Activated naive CD4-positive, alpha-beta T cell (primary cell): ENCODE results near the gene OR4F6.

Source experiments
- DNase-seq, 4 experiments: peaks; one replicate each; lab custom pipeline; 2025; lab: John Stamatoyannopoulos, UW

The OR4F6 gene

GRCh38 chr15:101804941-101805340 is 1.6 kb downstream of the OR4F6 start:
- no peak for DNase-seq

DNA sequence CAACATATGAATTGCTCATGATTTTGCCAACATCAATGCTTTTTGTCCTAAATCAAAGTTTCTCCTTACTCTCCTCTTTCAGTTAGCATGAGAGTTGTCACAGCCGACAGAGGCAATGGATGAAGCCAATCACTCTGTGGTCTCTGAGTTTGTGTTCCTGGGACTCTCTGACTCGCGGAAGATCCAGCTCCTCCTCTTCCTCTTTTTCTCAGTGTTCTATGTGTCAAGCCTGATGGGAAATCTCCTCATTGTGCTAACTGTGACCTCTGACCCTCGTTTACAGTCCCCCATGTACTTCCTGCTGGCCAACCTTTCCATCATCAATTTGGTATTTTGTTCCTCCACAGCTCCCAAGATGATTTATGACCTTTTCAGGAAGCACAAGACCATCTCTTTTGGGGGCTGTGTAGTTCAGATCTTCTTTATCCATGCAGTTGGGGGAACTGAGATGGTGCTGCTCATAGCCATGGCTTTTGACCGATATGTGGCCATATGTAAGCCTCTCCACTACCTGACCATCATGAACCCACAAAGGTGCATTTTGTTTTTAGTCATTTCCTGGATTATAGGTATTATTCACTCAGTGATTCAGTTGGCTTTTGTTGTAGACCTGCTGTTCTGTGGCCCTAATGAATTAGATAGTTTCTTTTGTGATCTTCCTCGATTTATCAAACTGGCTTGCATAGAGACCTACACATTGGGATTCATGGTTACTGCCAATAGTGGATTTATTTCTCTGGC is 2.5 kb downstream of the OR4F6 start:
- DNase-seq: no peak

GRCh38 chr15:101807345-101807945 is 4.1 kb downstream of the OR4F6 start:
- no peak for DNase-seq

DNA sequence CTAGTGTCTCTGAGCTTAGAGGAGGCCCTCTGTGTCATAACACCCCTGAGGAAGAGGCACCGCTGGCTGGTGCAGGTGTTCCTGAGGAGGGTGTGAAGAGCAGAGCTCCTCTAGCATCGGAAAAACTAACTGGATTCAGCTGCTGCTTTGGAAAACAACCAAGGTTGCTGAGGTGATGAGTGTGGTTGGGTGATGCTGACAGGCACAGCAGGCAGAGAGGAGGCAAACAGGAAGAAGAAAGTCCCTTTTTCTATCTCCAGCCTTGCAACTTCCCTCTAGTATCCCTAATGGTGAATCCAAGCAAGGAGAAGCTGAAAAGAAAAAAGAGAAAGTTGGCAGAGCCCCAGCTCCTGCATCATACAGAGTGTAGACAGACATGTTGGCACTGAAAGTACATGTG is 4.9 kb downstream of the OR4F6 start:
- no peak for DNase-seq

GRCh38 chr15:101810456-101810855 is 7.1 kb downstream of the OR4F6 start:
- no peak for DNase-seq

- no peak for DNase-seq
Measured at GRCh38 chr15:101810876-101811275, 7.6 kb downstream of the OR4F6 start.

DNA sequence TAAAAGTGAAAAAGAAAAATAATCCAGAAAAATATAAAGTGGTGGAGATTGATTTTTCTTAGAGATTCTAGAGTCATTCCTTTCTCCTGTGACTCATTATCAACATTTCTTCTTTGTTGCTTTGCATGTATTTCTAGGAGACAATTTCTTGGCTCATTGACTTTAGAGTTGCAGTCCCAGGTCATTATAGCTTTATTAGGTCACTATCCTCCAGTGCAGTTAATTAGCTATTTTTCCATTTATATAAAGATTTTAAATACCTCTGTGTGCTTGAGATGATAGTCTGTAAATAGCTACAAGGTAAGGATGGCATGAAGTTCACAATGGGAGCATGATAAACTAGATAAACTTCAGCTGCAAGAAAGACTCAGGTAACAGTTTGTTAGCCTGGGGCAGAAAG is 8.6 kb downstream of the OR4F6 start, which contains the start of gene OR4F15:
OR4F15 (plus strand) TSS at position 301 of the 400 bp plus-strand sequence. CDS start 5,985 bp downstream, outside the sequence.
- no peak for DNase-seq

DNA sequence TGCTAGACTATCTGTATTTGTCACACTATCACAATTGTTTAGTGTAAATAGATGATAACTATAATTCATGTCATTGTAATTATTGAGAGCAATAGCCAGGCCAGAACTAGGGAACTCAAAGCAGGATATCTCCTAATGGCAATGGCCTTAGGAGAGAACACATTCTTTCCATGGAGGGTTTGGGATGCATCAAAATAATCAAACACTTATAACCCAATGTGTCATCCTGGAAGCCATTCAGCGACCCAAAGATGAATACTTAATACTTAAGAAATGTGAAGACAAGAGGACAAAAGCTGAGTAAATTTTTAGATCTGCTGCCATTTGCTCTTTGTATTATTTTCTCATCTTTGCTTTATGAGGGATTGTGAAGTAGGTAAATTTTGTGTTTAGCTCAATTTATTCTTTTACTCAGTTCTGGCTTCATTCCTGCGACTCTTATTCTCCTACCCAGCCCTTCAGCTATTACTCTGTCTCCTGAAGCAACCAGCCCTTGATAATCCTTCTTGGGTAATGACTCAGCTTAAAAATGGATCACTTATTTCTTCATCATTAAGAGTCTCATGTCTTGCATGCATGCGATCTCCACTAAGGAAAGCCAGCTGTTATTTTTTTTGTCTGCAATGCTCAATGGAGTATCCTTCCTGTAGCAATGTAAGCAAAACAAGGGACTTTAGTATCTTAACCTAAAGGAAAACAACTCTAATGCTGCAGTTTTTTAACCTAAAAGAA is 10.7 kb downstream of the OR4F6 start:
- DNase-seq: no peak

DNA sequence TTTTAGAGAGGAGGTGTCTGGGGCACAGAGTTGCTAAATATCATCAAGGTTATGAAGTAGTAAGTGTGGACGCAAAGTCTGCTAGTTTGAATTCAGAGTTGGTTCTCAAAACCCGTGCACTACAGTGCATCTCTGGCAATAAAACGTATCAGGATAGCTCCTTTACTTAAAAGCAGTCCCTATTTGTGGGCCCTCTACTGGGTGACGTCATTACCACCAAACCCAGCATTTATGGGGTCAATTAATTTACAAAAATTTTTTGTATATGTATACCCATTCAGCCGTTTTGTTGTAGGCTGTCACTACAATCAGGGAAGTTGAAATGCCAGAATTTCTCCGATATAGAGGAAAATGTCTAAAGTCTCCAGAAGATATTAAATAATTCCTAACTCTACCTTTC is 17.5 kb downstream of the OR4F6 start:
- DNase-seq: no peak

- no peak for DNase-seq
Measured at GRCh38 chr15:101827257-101827656, 23.9 kb downstream of the OR4F6 start.

GRCh38 chr15:101828774-101829173 is 25.5 kb downstream of the OR4F6 start:
- DNase-seq: no peak

- no peak for DNase-seq
Measured at GRCh38 chr15:101841656-101842055, 38.3 kb downstream of the OR4F6 start.

- DNase-seq: no peak
Measured at GRCh38 chr15:101844916-101845315, 41.6 kb downstream of the OR4F6 start.

GRCh38 chr15:101852356-101852755 is 49.0 kb downstream of the OR4F6 start:
- no peak for DNase-seq
